ENCODE data around the gene ANXA9.

The ANXA9 gene

DNA sequence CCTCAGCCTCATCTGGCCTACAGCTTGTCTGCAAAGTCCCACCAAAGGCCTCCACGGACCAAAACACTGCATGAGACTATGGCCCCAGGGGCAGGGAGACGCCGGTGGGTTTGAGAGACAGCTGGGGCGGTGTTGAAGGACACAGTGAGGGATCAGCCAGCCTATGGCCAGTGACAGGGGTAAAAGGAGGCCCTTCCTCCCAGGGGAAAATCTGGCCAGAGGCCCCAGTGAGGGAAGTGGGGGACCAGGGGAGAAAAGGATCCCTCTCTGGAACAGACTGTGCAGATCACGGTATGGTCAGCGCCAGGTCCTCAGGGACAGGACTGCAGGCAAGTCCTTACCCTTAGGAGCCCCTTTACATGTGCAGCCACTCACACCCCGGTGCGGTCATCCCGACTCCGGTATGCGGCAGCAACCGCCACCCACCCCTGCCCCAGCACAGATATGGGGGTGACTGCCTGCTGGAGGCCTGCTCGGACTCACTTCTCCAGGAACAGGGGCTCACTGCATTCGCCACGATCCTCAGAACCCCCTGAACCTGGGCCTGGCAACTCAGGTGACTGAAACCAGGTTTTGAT is 8.7 kb upstream of the ANXA9 start:
- H3K4me1 ChIP-seq (ENCODE audit: control insufficient read depth, insufficient read depth, low read length) = peaks cover 26% of the 10 kb centered on the region
- no peaks in the 10 kb centered on the region for H3K9me3 ChIP-seq (ENCODE audit: control insufficient read depth, insufficient read depth, low read depth, low read length)
- H3K36me3 ChIP-seq (ENCODE audit: control insufficient read depth in 2 of 2, insufficient read depth in 1 of 2, low read length in 2 of 2) = peaks cover 0 to 12% of the 10 kb centered on the region in 2 experiments; a peak in 2 of 3 replicates
- ChIA-PET CTCF (interaction anchor here (1.4 kb wide), 1 partner anchor 22 kb away, joined by 5 read pairs; no protein-coding TSS in a partner anchor), POLR2A (interaction anchor here (1.0 to 1.7 kb wide), 5 partner anchors 8 to 97 kb away, joined by 3 to 9 read pairs (median 3); partner anchors contain the start of genes ARNT and MINDY1)
- H3K27ac ChIP-seq (ENCODE audit: extremely low read depth, low read depth, low read length) = peak overlapping the region; percentile 81
- H3K4me3 ChIP-seq (ENCODE audit: low read depth, low read length) = peak overlapping the region; percentile 82
- no peak for TF ChIP-seq ZNF2 (tag by site-specific recombination; IDR thresholded peaks at IDR 0.05)
- no peak for TF ChIP-seq ZNF133 (tag by site-specific recombination; IDR thresholded peaks at IDR 0.05)
- TF ChIP-seq, protein P1, sequence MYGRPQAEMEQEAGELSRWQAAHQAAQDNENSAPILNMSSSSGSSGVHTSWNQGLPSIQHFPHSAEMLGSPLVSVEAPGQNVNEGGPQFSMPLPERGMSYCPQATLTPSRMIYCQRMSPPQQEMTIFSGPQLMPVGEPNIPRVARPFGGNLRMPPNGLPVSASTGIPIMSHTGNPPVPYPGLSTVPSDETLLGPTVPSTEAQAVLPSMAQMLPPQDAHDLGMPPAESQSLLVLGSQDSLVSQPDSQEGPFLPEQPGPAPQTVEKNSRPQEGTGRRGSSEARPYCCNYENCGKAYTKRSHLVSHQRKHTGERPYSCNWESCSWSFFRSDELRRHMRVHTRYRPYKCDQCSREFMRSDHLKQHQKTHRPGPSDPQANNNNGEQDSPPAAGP (tag by site-specific recombination; IDR thresholded peaks at IDR 0.05) = 0 out of 2 replicates have a peak, but pooled peaks have one; percentile 17
- no peak for TF ChIP-seq SALL2 (tag by site-specific recombination; IDR thresholded peaks at IDR 0.05; ENCODE audit: borderline replicate concordance)
- TF ChIP-seq ZSCAN30 (tag by site-specific recombination; IDR thresholded peaks at IDR 0.05) = no peak
- TF ChIP-seq ZNF623 (tag by site-specific recombination; IDR thresholded peaks at IDR 0.05) = no peak
- 0 out of 2 replicates have a peak, but pooled peaks have one; percentile 63 for TF ChIP-seq ZBTB20 (tag by site-specific recombination; IDR thresholded peaks at IDR 0.05)
- 0 out of 2 replicates have a peak, but pooled peaks have one; percentile 12 for TF ChIP-seq ZBTB48 (tag by site-specific recombination; IDR thresholded peaks at IDR 0.05)
- TF ChIP-seq, protein P2, sequence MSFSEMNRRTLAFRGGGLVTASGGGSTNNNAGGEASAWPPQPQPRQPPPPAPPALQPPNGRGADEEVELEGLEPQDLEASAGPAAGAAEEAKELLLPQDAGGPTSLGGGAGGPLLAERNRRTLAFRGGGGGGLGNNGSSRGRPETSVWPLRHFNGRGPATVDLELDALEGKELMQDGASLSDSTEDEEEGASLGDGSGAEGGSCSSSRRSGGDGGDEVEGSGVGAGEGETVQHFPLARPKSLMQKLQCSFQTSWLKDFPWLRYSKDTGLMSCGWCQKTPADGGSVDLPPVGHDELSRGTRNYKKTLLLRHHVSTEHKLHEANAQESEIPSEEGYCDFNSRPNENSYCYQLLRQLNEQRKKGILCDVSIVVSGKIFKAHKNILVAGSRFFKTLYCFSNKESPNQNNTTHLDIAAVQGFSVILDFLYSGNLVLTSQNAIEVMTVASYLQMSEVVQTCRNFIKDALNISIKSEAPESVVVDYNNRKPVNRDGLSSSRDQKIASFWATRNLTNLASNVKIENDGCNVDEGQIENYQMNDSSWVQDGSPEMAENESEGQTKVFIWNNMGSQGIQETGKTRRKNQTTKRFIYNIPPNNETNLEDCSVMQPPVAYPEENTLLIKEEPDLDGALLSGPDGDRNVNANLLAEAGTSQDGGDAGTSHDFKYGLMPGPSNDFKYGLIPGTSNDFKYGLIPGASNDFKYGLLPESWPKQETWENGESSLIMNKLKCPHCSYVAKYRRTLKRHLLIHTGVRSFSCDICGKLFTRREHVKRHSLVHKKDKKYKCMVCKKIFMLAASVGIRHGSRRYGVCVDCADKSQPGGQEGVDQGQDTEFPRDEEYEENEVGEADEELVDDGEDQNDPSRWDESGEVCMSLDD (tag by site-specific recombination; IDR thresholded peaks at IDR 0.05) = no peak
- no peak for TF ChIP-seq ZNF223 (tag by site-specific recombination; IDR thresholded peaks at IDR 0.05)
- TF ChIP-seq, protein P3, sequence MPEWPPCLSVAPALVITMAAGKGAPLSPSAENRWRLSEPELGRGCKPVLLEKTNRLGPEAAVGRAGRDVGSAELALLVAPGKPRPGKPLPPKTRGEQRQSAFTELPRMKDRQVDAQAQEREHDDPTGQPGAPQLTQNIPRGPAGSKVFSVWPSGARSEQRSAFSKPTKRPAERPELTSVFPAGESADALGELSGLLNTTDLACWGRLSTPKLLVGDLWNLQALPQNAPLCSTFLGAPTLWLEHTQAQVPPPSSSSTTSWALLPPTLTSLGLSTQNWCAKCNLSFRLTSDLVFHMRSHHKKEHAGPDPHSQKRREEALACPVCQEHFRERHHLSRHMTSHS (tag by site-specific recombination; IDR thresholded peaks at IDR 0.05) = no peak
- no peak for TF ChIP-seq HOXD13 (CRISPR knock-in tag; IDR thresholded peaks at IDR 0.05; ENCODE audit: borderline replicate concordance)
- TF ChIP-seq ZNF266 (tag by site-specific recombination; IDR thresholded peaks at IDR 0.05; ENCODE audit: low read depth) = no peak
- TF ChIP-seq, protein P4, sequence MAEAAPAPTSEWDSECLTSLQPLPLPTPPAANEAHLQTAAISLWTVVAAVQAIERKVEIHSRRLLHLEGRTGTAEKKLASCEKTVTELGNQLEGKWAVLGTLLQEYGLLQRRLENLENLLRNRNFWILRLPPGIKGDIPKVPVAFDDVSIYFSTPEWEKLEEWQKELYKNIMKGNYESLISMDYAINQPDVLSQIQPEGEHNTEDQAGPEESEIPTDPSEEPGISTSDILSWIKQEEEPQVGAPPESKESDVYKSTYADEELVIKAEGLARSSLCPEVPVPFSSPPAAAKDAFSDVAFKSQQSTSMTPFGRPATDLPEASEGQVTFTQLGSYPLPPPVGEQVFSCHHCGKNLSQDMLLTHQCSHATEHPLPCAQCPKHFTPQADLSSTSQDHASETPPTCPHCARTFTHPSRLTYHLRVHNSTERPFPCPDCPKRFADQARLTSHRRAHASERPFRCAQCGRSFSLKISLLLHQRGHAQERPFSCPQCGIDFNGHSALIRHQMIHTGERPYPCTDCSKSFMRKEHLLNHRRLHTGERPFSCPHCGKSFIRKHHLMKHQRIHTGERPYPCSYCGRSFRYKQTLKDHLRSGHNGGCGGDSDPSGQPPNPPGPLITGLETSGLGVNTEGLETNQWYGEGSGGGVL (tag by site-specific recombination; IDR thresholded peaks at IDR 0.05) = peak; percentile 66
- no peak for TF ChIP-seq PRDM1 (tag by site-specific recombination; IDR thresholded peaks at IDR 0.05)
- TF ChIP-seq, protein P5, sequence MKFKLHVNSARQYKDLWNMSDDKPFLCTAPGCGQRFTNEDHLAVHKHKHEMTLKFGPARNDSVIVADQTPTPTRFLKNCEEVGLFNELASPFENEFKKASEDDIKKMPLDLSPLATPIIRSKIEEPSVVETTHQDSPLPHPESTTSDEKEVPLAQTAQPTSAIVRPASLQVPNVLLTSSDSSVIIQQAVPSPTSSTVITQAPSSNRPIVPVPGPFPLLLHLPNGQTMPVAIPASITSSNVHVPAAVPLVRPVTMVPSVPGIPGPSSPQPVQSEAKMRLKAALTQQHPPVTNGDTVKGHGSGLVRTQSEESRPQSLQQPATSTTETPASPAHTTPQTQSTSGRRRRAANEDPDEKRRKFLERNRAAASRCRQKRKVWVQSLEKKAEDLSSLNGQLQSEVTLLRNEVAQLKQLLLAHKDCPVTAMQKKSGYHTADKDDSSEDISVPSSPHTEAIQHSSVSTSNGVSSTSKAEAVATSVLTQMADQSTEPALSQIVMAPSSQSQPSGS (tag by site-specific recombination; IDR thresholded peaks at IDR 0.05; ENCODE audit: low read depth) = no peak
- no peak for TF ChIP-seq ZNF140 (tag by site-specific recombination; IDR thresholded peaks at IDR 0.05)
- peak; percentile 52; the same call in 1 of the 2 replicates for TF ChIP-seq ZNF341 (tag by site-specific recombination; IDR thresholded peaks at IDR 0.05; ENCODE audit: low read depth)
- TF ChIP-seq, protein P6, sequence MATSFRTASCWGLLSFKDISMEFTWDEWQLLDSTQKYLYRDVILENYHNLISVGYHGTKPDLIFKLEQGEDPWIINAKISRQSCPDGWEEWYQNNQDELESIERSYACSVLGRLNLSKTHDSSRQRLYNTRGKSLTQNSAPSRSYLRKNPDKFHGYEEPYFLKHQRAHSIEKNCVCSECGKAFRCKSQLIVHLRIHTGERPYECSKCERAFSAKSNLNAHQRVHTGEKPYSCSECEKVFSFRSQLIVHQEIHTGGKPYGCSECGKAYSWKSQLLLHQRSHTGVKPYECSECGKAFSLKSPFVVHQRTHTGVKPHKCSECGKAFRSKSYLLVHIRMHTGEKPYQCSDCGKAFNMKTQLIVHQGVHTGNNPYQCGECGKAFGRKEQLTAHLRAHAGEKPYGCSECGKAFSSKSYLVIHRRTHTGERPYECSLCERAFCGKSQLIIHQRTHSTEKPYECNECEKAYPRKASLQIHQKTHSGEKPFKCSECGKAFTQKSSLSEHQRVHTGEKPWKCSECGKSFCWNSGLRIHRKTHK (tag by site-specific recombination; IDR thresholded peaks at IDR 0.05) = no peak
- no peak for TF ChIP-seq ZNF350 (tag by site-specific recombination; IDR thresholded peaks at IDR 0.05)
- TF ChIP-seq ZNF843 (tag by site-specific recombination; IDR thresholded peaks at IDR 0.05) = no peak
- TF ChIP-seq ZFP69B (tag by site-specific recombination; IDR thresholded peaks at IDR 0.05) = no peak
- TF ChIP-seq, protein P7, sequence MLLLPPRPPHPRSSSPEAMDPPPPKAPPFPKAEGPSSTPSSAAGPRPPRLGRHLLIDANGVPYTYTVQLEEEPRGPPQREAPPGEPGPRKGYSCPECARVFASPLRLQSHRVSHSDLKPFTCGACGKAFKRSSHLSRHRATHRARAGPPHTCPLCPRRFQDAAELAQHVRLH (tag by site-specific recombination; IDR thresholded peaks at IDR 0.05) = no peak
- no peak for TF ChIP-seq ZFP3 (tag by site-specific recombination; IDR thresholded peaks at IDR 0.05; ENCODE audit: low read depth)
- TF ChIP-seq GLI4 (tag by site-specific recombination; IDR thresholded peaks at IDR 0.05) = no peak
- no peak for TF ChIP-seq ZNF626 (tag by site-specific recombination; IDR thresholded peaks at IDR 0.05)
